CD4-positive, alpha-beta T cell treated with Interleukin-4 for 1 hour (primary cell): ENCODE results near the gene KCNMB2.
"Not testable (repeated sequence)": the region's sequence is repeated elsewhere in the genome, so short reads cannot be mapped to it uniquely, and the experiment has no call there.

Experiments used
- DNase-seq, 2 donors: peaks; one replicate each; pipeline ENCODE4 v3.0.0-alpha.2; 2020 to 2022

Gene KCNMB2

DNA sequence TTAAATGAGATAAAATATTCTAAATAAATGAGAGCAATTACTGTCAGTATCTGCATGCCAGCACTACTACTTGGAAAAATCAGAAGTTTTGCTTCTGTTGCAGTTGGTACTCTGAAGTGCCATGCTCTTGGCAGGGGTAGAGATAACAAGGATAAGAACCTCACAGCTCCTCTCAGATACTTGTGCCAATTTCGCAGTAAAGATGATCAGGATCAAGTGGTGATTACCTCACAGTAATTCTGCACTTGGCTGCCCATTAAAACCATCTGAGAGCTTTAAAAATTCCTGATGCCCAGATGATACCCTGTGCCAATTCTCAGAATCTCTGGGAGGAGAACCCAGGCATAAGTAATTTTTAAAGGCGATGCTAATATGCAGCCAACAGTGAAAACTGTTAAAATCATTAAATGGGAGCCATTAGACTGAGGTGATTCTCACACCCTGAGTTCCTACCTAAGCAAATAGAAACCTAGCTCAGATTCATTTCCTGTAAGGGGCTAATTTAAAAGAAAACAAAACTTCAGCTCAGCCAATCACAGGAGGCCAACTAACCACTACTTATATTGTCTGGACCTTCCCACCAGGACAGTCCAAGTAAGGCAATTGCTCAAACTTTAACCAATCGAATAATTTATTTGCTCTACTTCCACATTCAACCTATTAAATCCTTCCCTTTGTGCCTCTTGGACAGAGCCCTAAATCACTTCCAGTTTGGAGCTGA lies 171.2 kb downstream of the KCNMB2 start:
- DNase-seq: no peak

DNA sequence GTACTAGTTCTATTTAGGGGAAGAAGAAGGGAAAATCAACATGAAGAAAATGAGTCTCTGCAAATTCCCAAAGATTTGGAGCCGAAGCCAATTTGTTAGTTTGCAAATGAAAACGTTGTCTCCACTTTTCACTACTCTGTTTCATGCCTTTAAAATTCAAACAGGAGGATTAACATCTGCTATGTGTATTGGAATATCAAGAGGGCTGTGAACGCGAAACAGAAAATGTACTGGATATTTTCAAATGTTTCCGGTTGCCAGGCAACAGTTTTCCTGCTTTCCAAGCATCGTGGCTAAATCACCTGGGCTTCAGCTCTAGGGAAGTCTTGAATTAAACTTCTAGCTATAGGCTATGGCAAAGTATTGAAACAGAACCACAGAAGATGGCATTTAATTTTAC lies 172.8 kb downstream of the KCNMB2 start:
- no peak for DNase-seq

DNA sequence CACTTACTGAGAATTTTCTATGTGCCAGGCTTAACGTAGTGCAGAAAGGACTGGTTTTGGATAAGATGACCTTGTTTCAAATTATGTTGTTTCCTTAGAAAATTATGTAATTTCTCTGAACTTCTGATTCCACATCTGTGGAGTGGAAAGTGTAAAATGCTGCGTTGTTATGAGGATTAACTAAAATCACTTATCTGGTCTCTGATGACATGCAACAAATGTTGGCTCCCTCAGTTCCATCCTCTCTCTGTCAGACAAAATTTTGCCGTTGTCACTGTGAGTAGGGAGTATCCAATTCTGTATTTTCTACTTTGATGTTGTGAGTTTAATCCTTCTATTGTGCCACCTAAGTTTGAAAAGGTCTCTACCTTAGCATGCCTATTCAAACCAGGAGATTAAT lies 175.5 kb downstream of the KCNMB2 start:
- no peak for DNase-seq

DNA sequence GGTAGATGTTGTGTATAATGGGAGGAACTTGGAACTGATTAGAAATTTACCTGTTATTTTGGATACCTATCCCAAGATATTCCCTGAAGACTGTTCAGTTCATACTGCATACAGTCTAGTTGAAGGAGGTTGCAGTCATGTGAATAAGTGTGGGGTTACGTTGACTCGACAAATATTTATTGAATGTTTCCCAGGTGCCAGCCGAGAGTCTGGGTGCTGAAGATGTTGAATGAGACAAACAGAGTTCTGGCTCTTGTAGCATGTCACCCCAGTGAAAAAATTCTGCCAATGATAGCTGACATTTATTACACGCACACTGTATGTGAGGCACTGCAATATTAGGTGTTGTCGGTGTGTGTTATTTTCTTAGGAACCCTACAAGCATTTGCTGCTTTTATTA lies 176.0 kb downstream of the KCNMB2 start:
- DNase-seq: no peak

DNA sequence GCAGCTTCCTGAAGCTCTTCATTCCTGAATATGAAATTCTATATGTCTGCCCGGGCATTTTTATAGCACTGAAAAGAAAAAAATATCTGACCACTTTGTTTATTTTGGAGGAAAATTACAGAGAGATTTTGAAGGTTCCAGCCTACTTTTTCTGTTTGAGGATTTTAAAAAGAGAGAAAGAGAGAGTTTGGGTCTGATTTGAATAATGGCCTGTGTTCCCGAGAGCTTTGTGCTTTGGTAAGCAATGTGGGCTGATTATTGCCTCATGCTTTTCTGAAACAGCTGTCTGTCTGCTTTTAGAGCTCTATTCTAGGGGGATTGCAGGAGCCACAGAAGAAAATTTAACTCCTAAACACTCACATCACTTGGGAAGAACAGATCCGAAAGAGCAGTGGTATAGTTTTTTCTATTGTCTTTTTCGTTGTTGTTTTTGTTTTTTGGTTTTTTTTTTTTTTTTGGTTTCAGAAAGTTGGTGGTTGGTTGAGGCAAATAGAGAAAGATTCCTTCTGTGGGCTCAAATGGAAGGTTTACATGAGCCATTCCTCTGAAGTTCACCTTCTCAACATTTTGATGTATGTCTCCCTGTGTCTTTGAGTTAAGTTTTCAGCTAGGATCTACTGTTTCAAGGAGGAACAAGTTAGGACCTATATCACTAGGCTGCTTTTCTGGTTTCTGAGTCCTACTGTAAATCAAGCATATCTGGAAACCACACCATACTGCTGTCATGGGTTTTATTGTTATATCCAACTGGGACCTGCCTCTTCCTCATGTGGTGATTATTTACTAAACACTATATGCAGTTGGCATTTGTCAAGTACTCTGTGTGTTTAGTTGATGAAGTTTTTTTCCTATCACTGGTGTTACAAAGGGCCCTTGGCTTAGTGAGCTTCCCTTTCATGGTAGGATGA lies 178.9 kb downstream of the KCNMB2 start:
- no peak for DNase-seq

DNA sequence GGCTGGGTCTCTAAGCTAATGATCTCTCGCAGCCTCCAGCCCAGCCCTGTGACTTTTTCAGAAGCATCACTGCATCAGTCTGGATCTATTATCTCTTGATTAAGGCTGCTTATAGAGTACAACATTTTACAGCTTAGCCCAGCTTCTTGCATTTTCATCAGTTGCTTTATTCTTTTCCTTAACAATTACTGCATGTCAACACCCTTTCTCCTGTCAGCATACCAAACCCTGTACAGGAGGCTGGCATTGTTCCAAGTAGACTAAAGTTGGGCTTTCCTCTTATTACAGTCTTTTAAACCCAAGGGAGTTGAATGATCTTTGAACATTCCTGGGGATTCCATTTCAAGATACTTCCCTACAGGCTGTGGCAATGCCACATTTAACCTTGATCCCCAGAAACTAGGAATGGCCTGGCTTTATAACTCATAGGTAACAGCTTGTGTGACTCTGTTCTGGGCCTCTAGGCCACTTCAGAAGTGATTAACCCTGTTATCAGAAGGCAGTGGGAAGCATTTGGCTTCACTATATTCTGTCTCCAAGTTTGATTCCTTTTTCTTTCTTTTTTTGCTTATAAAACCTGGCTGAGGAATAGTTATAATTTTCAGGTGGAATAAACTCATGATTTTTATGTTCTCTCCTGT lies 182.9 kb downstream of the KCNMB2 start:
- no peak for DNase-seq

DNA sequence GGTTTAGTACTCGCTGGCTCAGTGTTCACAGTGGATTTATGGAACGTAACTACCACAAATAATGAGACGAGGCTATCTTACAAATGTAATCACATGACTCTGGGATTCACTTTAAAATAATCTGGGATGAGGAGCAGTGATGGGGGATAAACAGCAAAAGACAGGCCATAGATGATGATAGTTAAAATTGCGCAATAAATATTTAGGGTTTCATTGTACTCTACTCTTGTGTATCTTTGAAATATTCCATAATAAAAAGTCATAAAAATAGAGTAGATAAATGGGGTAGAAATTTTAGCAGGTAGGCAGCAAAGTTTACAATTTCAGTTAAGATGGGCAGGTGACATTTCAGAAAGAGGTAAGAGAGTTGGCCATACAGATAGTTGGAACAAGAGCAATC lies 196.6 kb downstream of the KCNMB2 start:
- no peak for DNase-seq

DNA sequence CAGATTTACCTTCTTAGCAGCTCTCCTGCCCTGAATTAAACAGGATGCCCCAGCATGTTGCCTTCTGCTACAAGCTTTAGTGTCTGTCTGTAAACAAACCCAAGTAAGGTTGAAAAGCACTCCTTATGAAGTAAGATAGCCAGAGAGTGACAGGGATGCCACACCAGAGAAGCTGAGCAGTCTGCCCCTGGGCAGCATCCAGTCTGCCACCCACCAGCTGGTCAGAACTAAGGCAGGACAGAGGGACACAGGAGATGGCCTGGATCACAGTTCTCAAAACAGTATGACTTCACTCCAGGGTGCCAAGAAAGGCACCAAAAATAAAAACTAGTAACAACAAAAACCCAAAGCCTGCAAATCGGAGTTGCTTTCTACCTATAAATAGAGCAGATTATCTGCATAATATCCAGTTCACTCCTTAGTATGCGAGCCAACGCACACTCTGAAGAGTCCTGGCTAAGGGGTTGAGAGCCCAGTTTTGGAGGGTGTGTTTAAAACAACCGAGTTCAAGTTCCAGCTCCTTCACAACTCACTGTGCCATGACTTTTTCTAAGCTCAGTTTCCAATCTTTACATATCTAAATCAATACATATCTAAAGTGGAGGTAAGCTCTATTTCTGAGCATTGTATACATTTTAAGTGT lies 198.9 kb downstream of the KCNMB2 start:
- no peak for DNase-seq

DNA sequence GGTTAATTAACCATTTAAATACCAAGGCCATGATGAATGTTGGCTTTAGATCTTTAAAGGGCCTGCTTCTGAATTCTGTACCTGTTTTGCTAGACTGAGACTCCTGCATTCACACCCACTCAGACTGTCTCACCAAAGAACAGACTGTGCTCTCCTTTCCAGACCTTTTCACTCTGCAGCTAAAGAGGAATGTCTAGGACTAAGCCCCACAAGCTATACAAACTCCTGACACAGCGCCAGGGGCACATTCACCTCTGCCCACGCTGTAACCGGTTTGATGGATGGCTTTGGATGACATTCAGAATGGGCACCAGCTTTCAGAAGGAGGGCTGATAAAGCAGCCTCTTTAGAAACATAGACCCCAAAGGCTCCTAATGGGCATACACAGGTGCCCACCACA lies 200.1 kb downstream of the KCNMB2 start:
- DNase-seq: no peak

DNA sequence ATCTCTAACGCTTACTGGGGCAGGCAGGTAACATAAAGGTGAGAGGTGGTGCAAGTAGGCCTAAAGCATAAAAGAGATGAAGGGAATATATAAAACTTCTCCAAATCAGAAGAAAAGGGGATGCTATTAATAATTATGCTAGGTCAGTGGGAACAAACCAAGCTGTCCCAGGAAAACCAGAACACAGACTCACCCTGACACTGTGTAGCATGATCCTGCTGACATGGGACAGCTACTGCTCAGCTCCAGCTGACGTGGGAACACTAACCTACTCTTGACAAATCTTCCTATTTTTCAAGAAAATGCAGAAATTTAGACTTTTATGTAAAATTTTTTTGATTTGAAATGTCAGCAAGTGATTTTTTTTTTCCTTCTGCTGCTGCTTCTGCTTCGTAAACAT lies 203.5 kb downstream of the KCNMB2 start:
- no peak for DNase-seq

DNA sequence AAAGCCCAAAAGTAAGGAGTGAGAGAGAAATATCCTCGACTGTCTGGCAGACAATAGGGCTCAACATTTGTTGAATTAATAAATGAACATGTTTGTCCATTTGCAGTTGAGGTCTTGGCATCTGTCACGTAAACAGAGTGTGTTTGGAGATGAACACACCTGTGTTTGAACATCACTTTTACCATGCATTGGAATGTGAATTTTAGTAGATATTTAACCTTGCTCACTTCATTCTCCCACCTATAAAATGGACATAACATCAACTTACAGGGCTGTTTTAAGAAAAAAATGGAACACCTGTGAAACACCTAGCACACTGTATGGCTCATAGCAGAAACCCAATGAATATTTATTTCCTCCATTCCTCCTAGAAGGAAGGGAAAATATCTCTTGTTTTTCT lies 204.8 kb downstream of the KCNMB2 start:
- DNase-seq: no peak

DNA sequence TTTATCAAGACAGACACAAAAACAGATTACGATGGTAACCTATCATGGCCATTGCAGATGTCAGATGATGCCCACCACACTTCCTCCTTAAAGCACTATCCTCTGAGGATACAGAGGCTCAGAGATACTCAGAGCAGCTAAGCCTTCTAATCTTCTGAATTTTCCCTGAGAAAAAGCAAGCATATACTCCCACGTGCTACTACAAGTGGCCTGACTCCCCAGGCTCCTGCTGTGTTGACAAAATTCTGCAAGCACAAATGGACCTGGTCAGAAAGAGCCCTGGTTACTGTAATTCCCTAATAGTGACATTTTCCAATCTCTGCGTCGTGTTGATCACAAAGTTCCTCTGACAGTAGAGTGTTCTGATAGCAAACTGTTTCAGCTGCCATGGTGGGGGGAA lies 207.1 kb downstream of the KCNMB2 start:
- DNase-seq: no peak

DNA sequence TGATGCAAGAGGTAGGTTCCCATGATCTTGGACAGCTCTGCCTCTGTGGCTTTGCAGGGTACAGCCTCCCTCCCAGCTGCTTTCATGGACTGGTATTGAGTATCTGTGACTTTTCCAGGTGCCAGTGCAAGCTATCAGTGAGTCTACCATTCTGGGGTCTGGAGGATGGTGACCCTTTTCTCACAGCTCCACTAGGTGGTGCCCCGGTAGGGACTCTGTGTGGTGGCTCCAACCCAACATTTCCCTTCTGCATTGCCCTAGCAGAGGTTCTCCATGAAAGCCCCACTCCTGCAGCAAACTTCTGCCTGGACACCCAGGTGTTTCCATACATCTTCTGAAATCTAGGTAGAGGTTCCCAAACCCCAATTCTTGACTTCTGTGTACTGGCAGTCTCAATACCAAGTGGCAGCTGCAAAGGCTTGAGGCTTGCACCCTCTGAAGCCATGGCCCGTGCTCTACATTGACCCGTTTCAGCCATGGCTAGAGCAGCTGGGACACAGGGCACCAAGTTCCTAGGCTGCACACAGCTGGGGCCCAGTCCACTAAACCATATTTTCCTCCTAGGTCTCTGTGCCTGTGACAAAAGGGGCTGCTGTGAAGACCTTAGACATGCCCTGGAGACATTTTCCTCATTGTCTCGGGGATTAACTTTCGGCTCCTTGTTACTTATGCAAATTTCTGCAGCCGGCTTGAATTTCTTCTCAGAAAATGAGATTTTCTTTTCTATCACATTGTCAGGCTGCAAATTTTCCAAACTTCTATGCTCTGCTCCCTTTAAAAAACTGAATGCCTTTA lies 209.8 kb downstream of the KCNMB2 start:
- DNase-seq: not testable (repeated sequence)

DNA sequence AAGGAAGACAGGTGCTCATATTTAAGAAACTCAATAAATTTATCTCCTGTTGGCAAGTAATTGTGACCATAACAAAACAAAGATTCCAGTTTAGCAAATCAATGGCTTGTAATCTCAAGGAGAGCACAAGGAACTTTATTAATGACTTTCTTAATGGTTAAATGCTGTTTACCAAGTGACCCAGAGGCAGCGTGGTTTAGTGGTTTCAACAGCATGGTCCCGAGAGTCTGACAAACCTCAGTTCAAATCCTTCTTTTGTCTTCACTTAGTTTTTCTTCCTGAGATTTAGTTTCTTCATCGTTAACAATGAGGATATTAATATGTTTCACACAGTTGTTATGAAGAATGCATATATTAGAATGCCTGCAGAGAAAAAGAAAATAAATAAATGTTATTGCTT lies 212.6 kb downstream of the KCNMB2 start:
- no peak for DNase-seq

DNA sequence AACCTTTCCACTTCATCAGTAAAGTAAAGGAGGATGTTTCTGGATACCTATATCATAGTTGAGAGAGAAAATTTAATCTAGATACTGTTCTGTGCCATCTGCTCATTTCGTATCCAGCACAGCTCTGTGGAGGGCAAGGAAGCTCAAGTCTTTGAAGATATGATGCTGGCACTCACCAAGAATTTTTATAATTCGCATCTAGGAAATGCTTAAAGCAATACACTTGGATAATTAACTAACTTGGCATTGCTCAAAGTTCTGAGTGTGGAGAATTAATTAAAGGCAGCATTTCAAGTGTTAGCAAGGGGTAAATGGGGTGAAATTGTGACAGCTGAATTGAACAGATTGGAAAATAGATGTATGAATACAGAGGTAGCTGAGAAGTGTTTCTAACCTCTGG lies 213.2 kb downstream of the KCNMB2 start:
- no peak for DNase-seq

DNA sequence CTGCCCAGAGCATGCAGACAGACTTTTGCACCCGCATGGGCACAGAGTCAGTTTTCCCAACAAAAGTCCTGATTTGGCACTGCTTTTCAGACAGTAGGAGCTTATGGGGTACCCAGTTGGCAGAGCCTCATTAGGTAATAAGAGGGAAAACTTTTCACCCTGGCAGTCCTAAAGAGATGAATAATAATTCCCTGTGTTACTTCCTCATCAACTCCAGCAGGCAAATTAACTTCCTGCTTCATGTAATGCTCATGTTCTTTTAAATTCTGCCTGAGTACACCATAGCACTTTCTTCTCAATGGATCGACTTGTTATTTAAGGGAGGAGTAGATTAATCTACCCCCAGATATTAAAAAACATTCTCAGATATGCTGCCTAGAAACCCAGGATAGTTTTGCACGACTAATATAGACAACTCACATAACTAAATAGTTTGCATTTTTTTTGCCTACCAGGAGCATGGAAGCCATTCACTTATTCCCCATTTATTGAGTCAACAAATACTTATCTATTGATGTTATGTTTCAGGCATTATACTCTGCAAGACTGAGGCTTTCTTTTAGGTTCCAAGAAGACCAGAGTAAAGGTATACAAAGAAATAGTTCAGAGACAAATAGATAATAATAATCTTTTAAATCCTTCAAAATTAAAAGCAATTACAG lies 214.5 kb downstream of the KCNMB2 start:
- no peak for DNase-seq

DNA sequence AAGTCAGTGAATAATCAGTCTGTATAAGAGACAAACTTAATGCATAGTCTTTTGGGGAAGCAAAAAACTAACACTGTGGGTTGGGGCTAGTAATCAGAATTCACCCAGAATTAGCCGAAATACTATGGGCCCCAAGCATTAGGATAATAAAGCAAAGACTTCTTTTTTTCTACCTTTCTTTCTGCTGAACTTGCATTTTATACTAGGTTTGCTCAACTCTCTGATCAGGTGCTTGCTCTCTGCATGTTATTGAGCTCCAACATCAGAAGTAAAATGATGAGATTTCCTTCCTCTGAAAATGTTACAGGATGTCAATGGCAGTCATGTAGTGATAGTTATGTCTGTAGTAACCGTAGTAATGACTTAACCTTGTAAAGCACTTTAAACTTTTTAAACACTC lies 216.6 kb downstream of the KCNMB2 start:
- DNase-seq: no peak

DNA sequence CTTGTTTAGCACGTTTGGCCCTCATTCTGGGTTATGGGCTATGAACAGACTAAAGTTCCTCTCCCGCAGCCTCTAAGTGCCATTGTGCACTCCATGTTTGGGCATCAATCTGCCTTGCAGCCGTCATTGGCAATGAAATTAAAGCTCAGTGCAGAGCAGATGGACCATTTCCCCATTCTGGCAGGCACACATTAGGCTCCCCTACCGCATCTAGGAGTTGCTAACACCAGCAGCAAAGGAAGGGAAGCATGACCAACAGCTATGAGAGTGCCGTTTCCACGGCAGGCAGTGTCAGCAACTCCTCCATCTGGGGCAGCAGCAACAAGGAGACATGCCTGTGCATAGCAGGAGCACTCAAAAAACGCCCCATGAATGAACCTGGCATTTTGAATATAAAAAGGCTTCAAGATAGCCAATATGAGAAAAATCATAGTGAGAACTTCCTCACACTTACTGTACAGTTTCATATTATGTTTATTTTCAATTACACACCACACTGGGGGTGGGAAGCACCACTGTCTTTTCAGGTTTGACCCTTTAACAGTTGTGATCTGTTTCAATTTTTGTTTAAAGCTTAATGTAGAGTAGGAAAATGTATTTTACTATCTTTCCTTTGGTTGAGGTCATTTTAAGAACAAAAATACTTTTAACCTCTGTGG lies 218.7 kb downstream of the KCNMB2 start:
- DNase-seq: no peak

DNA sequence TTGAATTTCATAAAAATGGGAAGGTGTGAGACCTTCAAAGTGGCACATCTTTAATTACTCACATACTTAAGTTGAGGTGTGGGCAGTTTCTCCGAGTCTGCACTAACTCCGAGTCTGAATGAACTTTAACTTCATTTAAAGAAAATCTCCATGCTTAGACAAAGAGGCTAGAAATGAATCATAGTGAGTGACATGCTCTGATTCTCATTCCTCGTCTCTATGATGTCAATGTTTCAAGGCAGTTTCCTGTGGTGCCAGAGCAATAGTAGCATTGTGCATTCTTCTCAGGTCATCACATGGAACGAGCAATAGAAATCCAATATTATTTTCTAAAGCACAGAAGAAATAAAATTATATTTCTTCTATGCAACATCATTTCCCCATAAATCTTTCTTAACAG lies 224.8 kb downstream of the KCNMB2 start:
- DNase-seq: no peak

DNA sequence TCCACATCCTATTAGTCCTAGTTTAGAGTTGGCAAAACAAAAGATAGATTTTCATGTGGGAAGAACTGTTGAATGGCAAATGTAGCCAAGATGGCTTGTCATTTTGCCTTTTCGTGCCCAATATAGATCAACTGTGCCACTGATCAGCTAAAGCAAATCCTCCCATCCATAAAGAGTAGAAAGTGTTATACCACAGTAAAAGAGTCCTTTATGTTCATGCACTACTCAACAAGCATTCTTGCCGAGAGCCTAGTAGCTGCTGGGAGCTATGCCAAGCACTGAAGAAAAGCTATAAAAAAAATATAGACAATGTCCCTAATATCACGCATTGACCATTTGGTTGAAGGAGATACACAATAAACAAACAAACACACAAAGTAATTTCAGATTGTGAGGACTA lies 225.2 kb downstream of the KCNMB2 start:
- DNase-seq: no peak

DNA sequence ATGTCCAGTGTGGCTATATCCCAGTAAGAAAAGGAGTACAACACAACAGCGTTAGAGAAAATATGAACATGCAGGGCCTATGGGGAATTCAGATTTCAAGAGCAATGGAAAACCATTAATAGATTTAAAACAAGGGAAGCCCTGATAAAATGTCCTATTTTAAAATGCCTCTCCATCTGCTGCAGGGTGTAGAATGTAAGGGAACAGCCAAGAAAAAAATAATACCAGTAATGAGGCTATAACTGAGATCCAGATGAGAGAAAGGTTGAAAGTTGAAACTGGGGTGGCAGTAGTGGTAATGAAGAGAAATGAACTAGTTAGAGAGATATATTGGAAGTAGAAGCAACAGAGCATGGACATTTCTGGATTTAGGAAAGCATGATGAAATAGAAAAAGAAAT lies 226.1 kb downstream of the KCNMB2 start:
- DNase-seq: no peak
